ENCODE measurements around the gene TSPEAR.

- TF ChIP-seq CTCF (IDR thresholded peaks at IDR 0.05) (no peak), ZFX (IDR thresholded peaks at IDR 0.05; ENCODE audit: borderline replicate concordance) (no peak)
Measured at GRCh38 chr21:44463724-44464123, 247.6 kb downstream of the TSPEAR start.

All from 22Rv1 (cell line).